Measurements from ENCODE around the gene BTG2.
"Not testable (repeated sequence)": the region's sequence is repeated elsewhere in the genome, so short reads cannot be mapped to it uniquely, and the experiment has no call there.

Gene BTG2

GRCh38 chr1:203291201-203292096, 13.9 kb upstream of the BTG2 start:
- no peak for DNase-seq (ENCODE audit: low read depth in 2 of 2)

GRCh38 chr1:203295796-203296195, 9.5 kb upstream of the BTG2 start:
- DNase-seq (ENCODE audit: low read depth in 2 of 2) = no peak

- no peak for DNase-seq (ENCODE audit: low read depth in 2 of 2)
Observed at GRCh38 chr1:203296460-203297073, 8.8 kb upstream of the BTG2 start.

- DNase-seq (ENCODE audit: low read depth in 2 of 2) = no peak
Observed at GRCh38 chr1:203299169-203299568, 6.2 kb upstream of the BTG2 start.

- DNase-seq (ENCODE audit: low read depth in 2 of 2) = not testable (repeated sequence)
Observed at GRCh38 chr1:203299719-203300429, 5.4 kb upstream of the BTG2 start.

GRCh38 chr1:203300441-203301330, 4.6 kb upstream of the BTG2 start:
- DNase-seq (ENCODE audit: low read depth in 2 of 2) = no peak

GRCh38 chr1:203301331-203301668, 4.0 kb upstream of the BTG2 start:
- DNase-seq (ENCODE audit: low read depth in 2 of 2) = no peak

GRCh38 chr1:203302456-203302855, 2.9 kb upstream of the BTG2 start:
- DNase-seq (ENCODE audit: low read depth in 2 of 2) = no peak

GRCh38 chr1:203302894-203303293, 2.4 kb upstream of the BTG2 start:
- no peak for DNase-seq (ENCODE audit: low read depth in 2 of 2)

- DNase-seq (ENCODE audit: low read depth in 2 of 2) = no peak
Observed at GRCh38 chr1:203304391-203304918, 864 bp upstream of the BTG2 start.

- DNase-seq (ENCODE audit: low read depth in 2 of 2) = no peak
Observed at GRCh38 chr1:203305809-203306088, 430 bp downstream of the BTG2 start.

GRCh38 chr1:203306089-203306964, 1.0 kb downstream of the BTG2 start:
- no peak for DNase-seq (ENCODE audit: low read depth in 2 of 2)

GRCh38 chr1:203306965-203307541, 1.7 kb downstream of the BTG2 start:
- DNase-seq (ENCODE audit: low read depth in 2 of 2) = no peak

GRCh38 chr1:203307641-203308126, 2.4 kb downstream of the BTG2 start:
- no peak for DNase-seq (ENCODE audit: low read depth in 2 of 2)

GRCh38 chr1:203308328-203308922, 3.1 kb downstream of the BTG2 start:
- DNase-seq (ENCODE audit: low read depth in 2 of 2) = no peak

- no peak for DNase-seq (ENCODE audit: low read depth in 2 of 2)
Observed at GRCh38 chr1:203308923-203309331, 3.6 kb downstream of the BTG2 start.

- DNase-seq (ENCODE audit: low read depth in 2 of 2) = no peak
Observed at GRCh38 chr1:203311368-203312301, 6.3 kb downstream of the BTG2 start.

GRCh38 chr1:203314025-203314759, 8.9 kb downstream of the BTG2 start:
- DNase-seq (ENCODE audit: low read depth in 2 of 2) = not testable (repeated sequence)
